Activated CD4-positive, alpha-beta T cell treated with anti-CD3 and anti-CD28 coated beads for 24 hours (primary cell): ENCODE results near the gene CYP4A11.
"Not testable (repeated sequence)": the region's sequence is repeated elsewhere in the genome, so short reads cannot be mapped to it uniquely, and the experiment has no call there.

Experiments used
- DNase-seq, 2 donors: peaks; one replicate each; pipeline ENCODE4 v3.0.0-alpha.2; 2020; ENCODE audit warnings: low read depth in 2 of 2

CYP4A11 gene

GRCh38 chr1:46927249-46927835, 13.9 kb downstream of the CYP4A11 start:
- no peak for DNase-seq

GRCh38 chr1:46910790-46911189, 30.5 kb downstream of the CYP4A11 start:
- no peak for DNase-seq

GRCh38 chr1:46903481-46903880, 37.8 kb downstream of the CYP4A11 start:
- DNase-seq = no peak

GRCh38 chr1:46900401-46900800, 40.9 kb downstream of the CYP4A11 start:
- no peak for DNase-seq

GRCh38 chr1:46881656-46882055, 59.6 kb downstream of the CYP4A11 start:
- not testable (repeated sequence) for DNase-seq
